IMR-90 (cell line): ENCODE measurements around the gene TMEM30A. TPM values are rescaled to one million over a fixed set of nuclear protein-coding genes. Genes with fewer than 3 reads are reported as not detected.

ENCODE experiments used
- ATAC-seq: fragments of 200-7000 bp; cut with Tn5 transposase; 2 replicates; pipeline ENCODE4 v1.9.1; 2020; ENCODE audit warnings: low read depth, mild to moderate bottlenecking, moderate library complexity
- BruUV-seq: library from RNA; stranded (reverse); fragments of 400-500 nt; replicated peaks from 2 replicates; lab custom pipeline; 2021; lab: Mats Ljungman, UMichigan
- CTCF ChIA-PET: fragments of 300-600 bp; formaldehyde crosslinking; extraction: SDS; loops from one replicate; lab custom pipeline; 2021; ENCODE audit warnings: antibody characterized with exemption; lab: Yijun Ruan, JAX
- POLR2A ChIA-PET: fragments of 300-600 bp; sonication (Branson Sonifier 250); formaldehyde crosslinking; loops from one replicate; lab custom pipeline; 2022; ENCODE audit warnings: antibody characterized with exemption; ENCODE audit not compliant: unreplicated experiment; lab: Charles Lee
- DNase-seq: peaks from one replicate; pipeline ENCODE4 v3.0.0; 2013
- H2AFZ ChIP-seq: replicated peaks from 2 replicates; pipeline ENCODE3; 2013; ENCODE audit warnings: low read length, mild to moderate bottlenecking; ENCODE audit not compliant: poor library complexity
- H2AK5ac ChIP-seq: 2 replicates; pipeline ENCODE4 v1.6.1; 2013; ENCODE audit warnings: low read depth, low read length, inconsistent platforms
- H2AK9ac ChIP-seq: replicated peaks from 2 replicates; pipeline ENCODE3; 2013; ENCODE audit warnings: mild to moderate bottlenecking, low read depth, low read length, moderate library complexity; ENCODE audit not compliant: poor library complexity
- H2BK120ac ChIP-seq: 2 replicates; pipeline ENCODE4 v1.6.1; 2013; ENCODE audit warnings: low read depth, low read length, inconsistent platforms
- H2BK15ac ChIP-seq: 3 replicates; pipeline ENCODE4 v1.6.1; 2013; ENCODE audit warnings: low read depth, low read length, inconsistent platforms
- H2BK20ac ChIP-seq: 2 replicates; pipeline ENCODE4 v1.6.1; 2013; ENCODE audit warnings: low read depth, mild to moderate bottlenecking, inconsistent platforms, low read length, moderate library complexity
- H2BK5ac ChIP-seq: 2 replicates; pipeline ENCODE4 v1.6.1; 2013; ENCODE audit warnings: mild to moderate bottlenecking, low read depth, low read length, inconsistent platforms; ENCODE audit not compliant: poor library complexity, severe bottlenecking
- H3K14ac ChIP-seq: replicated peaks from 2 replicates; pipeline ENCODE4 v1.6.1; 2013; ENCODE audit warnings: low read depth, low read length, inconsistent platforms
- H3K18ac ChIP-seq: 2 replicates; pipeline ENCODE4 v1.6.1; 2013; ENCODE audit warnings: low read depth, low read length, control low read depth
- H3K23ac ChIP-seq: 2 replicates; pipeline ENCODE4 v1.6.1; 2013; ENCODE audit warnings: low read depth, low read length, inconsistent platforms
- H3K27ac ChIP-seq: 2 replicates; pipeline ENCODE4 v1.5.1; 2013; ENCODE audit warnings: mild to moderate bottlenecking, control low read depth, low read length; ENCODE audit not compliant: insufficient read depth
- H3K27me3 ChIP-seq: 2 replicates; pipeline ENCODE4 v1.6.1; 2013; ENCODE audit warnings: low read length; ENCODE audit not compliant: control insufficient read depth, insufficient read depth
- H3K36me3 ChIP-seq: 2 replicates; pipeline ENCODE4 v1.6.1; 2013; ENCODE audit warnings: low read length, mixed read lengths; ENCODE audit not compliant: control insufficient read depth, insufficient read depth
- H3K4ac ChIP-seq: 2 replicates; pipeline ENCODE4 v1.6.1; 2013; ENCODE audit warnings: low read depth, low read length, inconsistent platforms
- H3K4me1 ChIP-seq: 2 replicates; pipeline ENCODE4 v1.6.1; 2013; ENCODE audit warnings: low read length, mixed read lengths; ENCODE audit not compliant: control insufficient read depth, insufficient read depth
- H3K4me2 ChIP-seq: 2 replicates; pipeline ENCODE4 v1.6.1; 2013; ENCODE audit warnings: low read depth, mild to moderate bottlenecking, control low read depth, low read length, moderate library complexity
- H3K4me3 ChIP-seq: 2 replicates; pipeline ENCODE4 v1.5.1; 2013; ENCODE audit warnings: low read depth, mild to moderate bottlenecking, control low read depth, low read length, moderate library complexity; ENCODE audit not compliant: insufficient read depth
- H3K56ac ChIP-seq: 2 replicates; pipeline ENCODE4 v1.6.1; 2013; ENCODE audit warnings: low read length, inconsistent platforms; ENCODE audit not compliant: insufficient read depth; ENCODE audit errors: extremely low read depth
- H3K79me1 ChIP-seq, 2 experiments: 2 replicates each; pipeline ENCODE4 v1.6.1; 2013; ENCODE audit warnings: low read length in 2 of 2, inconsistent platforms in 1 of 2, low read depth in 1 of 2
- H3K9ac ChIP-seq: 2 replicates; pipeline ENCODE4 v1.6.1; 2013; ENCODE audit warnings: low read depth, low read length, control low read depth
- H3K9me1 ChIP-seq: 2 replicates; pipeline ENCODE4 v1.6.1; 2013; ENCODE audit warnings: low read length, inconsistent platforms; ENCODE audit not compliant: insufficient read depth
- H3K9me3 ChIP-seq: 2 replicates; pipeline ENCODE4 v1.6.1; 2013; ENCODE audit warnings: low read length; ENCODE audit not compliant: control insufficient read depth, insufficient read depth
- H4K20me1 ChIP-seq: 2 replicates; pipeline ENCODE4 v1.6.1; 2013; ENCODE audit warnings: low read length, inconsistent platforms; ENCODE audit not compliant: insufficient read depth
- H4K5ac ChIP-seq: 2 replicates; pipeline ENCODE4 v1.6.1; 2013; ENCODE audit warnings: mild to moderate bottlenecking, low read depth, low read length, control low read depth
- H4K8ac ChIP-seq, 2 experiments: 2 replicates each; pipeline ENCODE4 v1.6.1; 2013; ENCODE audit warnings: low read depth in 2 of 2, low read length in 2 of 2, control low read depth in 1 of 2, inconsistent platforms in 1 of 2
- H4K91ac ChIP-seq: 2 replicates; pipeline ENCODE4 v1.6.1; 2013; ENCODE audit warnings: low read depth, low read length, inconsistent platforms; ENCODE audit not compliant: insufficient read depth
- BHLHE40 ChIP-seq: fragments of 150-350 bp; IDR thresholded peaks from 2 replicates; pipeline ENCODE4 v1.6.1; 2016; ENCODE audit warnings: mild to moderate bottlenecking, low read depth, low read length
- CEBPB ChIP-seq: IDR thresholded peaks from 2 replicates; pipeline ENCODE4 v1.6.1; 2012; ENCODE audit warnings: low read depth, low read length, improper control_type of control experiment
- CHD1 ChIP-seq: IDR thresholded peaks from 2 replicates; pipeline ENCODE4 v1.6.1; 2012; ENCODE audit warnings: low read depth, low read length, improper control_type of control experiment
- CTCF ChIP-seq: conservative IDR thresholded peaks from 2 replicates; pipeline ENCODE4 v1.5.1; 2012; ENCODE audit warnings: mild to moderate bottlenecking, low read depth, low read length, improper control_type of control experiment
- ELK1 ChIP-seq: fragments of 150-350 bp; IDR thresholded peaks from 2 replicates; pipeline ENCODE4 v1.6.1; 2016; ENCODE audit warnings: low read depth, mild to moderate bottlenecking, low read length, moderate library complexity, borderline replicate concordance
- FOS ChIP-seq: fragments of 150-350 bp; IDR thresholded peaks from 2 replicates; pipeline ENCODE4 v1.6.1; 2016; ENCODE audit warnings: low read depth, low read length
- MAFK ChIP-seq: IDR thresholded peaks from 2 replicates; pipeline ENCODE4 v1.6.1; 2012; ENCODE audit warnings: low read depth, low read length, improper control_type of control experiment
- MAZ ChIP-seq: IDR thresholded peaks from 2 replicates; pipeline ENCODE4 v1.6.1; 2012; ENCODE audit warnings: low read depth, mild to moderate bottlenecking, low read length, improper control_type of control experiment, moderate library complexity, borderline replicate concordance
- MXI1 ChIP-seq: IDR thresholded peaks from 2 replicates; pipeline ENCODE4 v1.6.1; 2012; ENCODE audit warnings: low read depth, mild to moderate bottlenecking, low read length, moderate library complexity, borderline replicate concordance
- NFE2L2 ChIP-seq: fragments of 150-350 bp; IDR thresholded peaks from 2 replicates; pipeline ENCODE4 v1.6.1; 2016; ENCODE audit warnings: low read depth, mild to moderate bottlenecking, low read length
- POLR2A ChIP-seq: IDR thresholded peaks from 2 replicates; pipeline ENCODE4 v1.6.1; 2012; ENCODE audit warnings: mild to moderate bottlenecking, low read depth, low read length
- RAD21 ChIP-seq: IDR thresholded peaks from 2 replicates; pipeline ENCODE4 v1.6.1; 2012; ENCODE audit warnings: low read length, improper control_type of control experiment
- RCOR1 ChIP-seq: IDR thresholded peaks from 2 replicates; pipeline ENCODE4 v1.6.1; 2012; ENCODE audit warnings: mild to moderate bottlenecking, low read length, improper control_type of control experiment; ENCODE audit not compliant: insufficient replicate concordance
- RFX5 ChIP-seq: IDR thresholded peaks from 2 replicates; pipeline ENCODE4 v1.8.0; 2012; ENCODE audit warnings: low read depth, mild to moderate bottlenecking, low read length, moderate library complexity
- SMC3 ChIP-seq: fragments of 150-350 bp; IDR thresholded peaks from 2 replicates; pipeline ENCODE4 v1.6.1; 2016; ENCODE audit warnings: low read depth, mild to moderate bottlenecking, antibody characterized with exemption, low read length, moderate library complexity
- USF2 ChIP-seq: fragments of 150-350 bp; IDR thresholded peaks from 2 replicates; pipeline ENCODE4 v1.6.1; 2017; ENCODE audit warnings: mild to moderate bottlenecking, antibody characterized with exemption, low read length, low read depth
- WGBS, 2 experiments: methylation state at CpG; one replicate each; pipeline versions ENCODE4 v1.1.5 to v1.1.7; 2013; ENCODE audit warnings: missing lambda C conversion rate in 2 of 2; ENCODE audit not compliant: insufficient read length in 1 of 2; ENCODE audit errors: extremely low coverage in 2 of 2; 5-methylcytosine and 5-hydroxymethylcytosine counted together
- dilution Hi-C: fragments of 300-500 bp; cut with HindIII; formaldehyde crosslinking; loops from one replicate; pipeline ENCODE4 v1.14.3; 2018; ENCODE audit warnings: low sequenced_read_pairs; ENCODE audit not compliant: unreplicated experiment
- in situ Hi-C: fragments of 300-500 bp; cut with MboI; formaldehyde crosslinking; loops from 3 replicates; pipeline ENCODE4 v1.14.3; 2019; ENCODE audit warnings: low sequenced_read_pairs, inconsistent platforms, mixed read lengths
- intact Hi-C: fragments of 100-400 bp; cut with micrococcal nuclease; formaldehyde crosslinking; loops from 2 replicates; pipeline ENCODE4 v1.10.0; 2022
- polyA plus RNA-seq, 3 experiments: library from polyadenylated mRNA; depleted of rRNA; stranded (reverse); fragments of >200 nt; gene quantifications; 2 replicates each; pipeline ENCODE4 v1.2.3, GENCODE V29; 2012; ENCODE audit warnings: low replicate concordance in 1 of 3
- total RNA-seq: library from RNA; depleted of rRNA; stranded (reverse); fragments of >200 nt; gene quantifications from 2 replicates; pipeline ENCODE4 v1.2.3, GENCODE V29; 2012

Gene TMEM30A
- total and polyA plus RNA-seq, 2 of the 4 experiments (the other 2 are of a cell fraction), result 48.5 to 111 TPM

- H3K23ac ChIP-seq, result peak overlapping the region; percentile 90
- peaks cover 29% of the 10 kb centered on the region for H3K4me1 ChIP-seq
- peak overlapping the region; percentile 97 for H2BK5ac ChIP-seq
- H2BK20ac ChIP-seq, result peak overlapping the region; percentile 88
- ATAC-seq (no peak), DNase-seq (no peak)
- H3K79me1 ChIP-seq, result peaks cover 35 to 69% of the 10 kb centered on the region in 2 experiments
- no CpG with 5 or more reads among the region's 4 CpGs for WGBS, 2 experiments
- peaks cover 15% of the 10 kb centered on the region for H3K36me3 ChIP-seq
- no TSS peak for BruUV-seq
- H3K14ac ChIP-seq, result peak overlapping the region; percentile 97
- H2AK9ac ChIP-seq, result no peak overlapping the region
- no peaks in the 10 kb centered on the region for H3K27me3 ChIP-seq
- POLR2A ChIA-PET, result no interaction called here
- H4K20me1 ChIP-seq, result peaks cover 15% of the 10 kb centered on the region; the same call in 1 of the 2 replicates
- H2BK15ac ChIP-seq, result peak overlapping the region; percentile 83; the same call in 2 of the 3 replicates
- dilution Hi-C loops, result no loop called here
- H2AK5ac ChIP-seq, result peak overlapping the region; percentile 80
- H3K4ac ChIP-seq, result peak overlapping the region; percentile 90
- no peak overlapping the region for H3K9ac ChIP-seq
- 0 out of 2 replicates have a peak overlapping the region, but pooled peaks have one; percentile 14 for H3K27ac ChIP-seq
- H2BK120ac ChIP-seq, result peak overlapping the region; percentile 94
- H3K4me3 ChIP-seq, result no peak overlapping the region
- peak overlapping the region; percentile 88 to 95 for H4K8ac ChIP-seq
- TF ChIP-seq CHD1, result no peak
- no peak for TF ChIP-seq CEBPB
- no peak for TF ChIP-seq USF2
- no peak for TF ChIP-seq CTCF
- no peak for TF ChIP-seq RFX5
- TF ChIP-seq RAD21, result no peak
- no peak for TF ChIP-seq NFE2L2
- TF ChIP-seq MAFK, result no peak
- no peak for TF ChIP-seq POLR2A
- TF ChIP-seq BHLHE40, result no peak
- TF ChIP-seq MAZ, result no peak
- TF ChIP-seq RCOR1, result no peak
- TF ChIP-seq ELK1, result no peak
- no peak for TF ChIP-seq FOS
- TF ChIP-seq MXI1, result no peak
- no peak for TF ChIP-seq SMC3
- peaks cover 9% of the 10 kb centered on the region for H3K9me1 ChIP-seq
- in situ Hi-C loops, result no loop called here
- CTCF ChIA-PET, result interaction anchor here (0.7 to 1.3 kb wide), 2 partner anchors 14 to 15 kb away, joined by 3 to 10 read pairs; no protein-coding TSS in a partner anchor
- H3K18ac ChIP-seq, result peak overlapping the region; percentile 99; the same call in 1 of the 2 replicates
- intact Hi-C loops, result no loop called here
- H3K56ac ChIP-seq, result no peak overlapping the region; the same call in 1 of the 2 replicates
- peak overlapping the region; percentile 88 for H4K5ac ChIP-seq
- H4K91ac ChIP-seq, result peak overlapping the region; percentile 90
- no peak overlapping the region for H2AFZ ChIP-seq
- no peak overlapping the region; the same call in 1 of the 2 replicates for H3K4me2 ChIP-seq
- no peaks in the 10 kb centered on the region; the same call in 1 of the 2 replicates for H3K9me3 ChIP-seq
These were observed 11.6 kb downstream of the TMEM30A start for GRCh38 chr6:75273009-75273408.
